GM18511 (cell line): ENCODE results near the gene NUP133.

Source experiments
- ATAC-seq: cut with Tn5 transposase; IDR thresholded peaks from one replicate; pipeline ENCODE4 v1.9.1; 2021; ENCODE audit warnings: mild to moderate bottlenecking, moderate library complexity; ENCODE audit not compliant: unreplicated experiment

NUP133 gene

DNA sequence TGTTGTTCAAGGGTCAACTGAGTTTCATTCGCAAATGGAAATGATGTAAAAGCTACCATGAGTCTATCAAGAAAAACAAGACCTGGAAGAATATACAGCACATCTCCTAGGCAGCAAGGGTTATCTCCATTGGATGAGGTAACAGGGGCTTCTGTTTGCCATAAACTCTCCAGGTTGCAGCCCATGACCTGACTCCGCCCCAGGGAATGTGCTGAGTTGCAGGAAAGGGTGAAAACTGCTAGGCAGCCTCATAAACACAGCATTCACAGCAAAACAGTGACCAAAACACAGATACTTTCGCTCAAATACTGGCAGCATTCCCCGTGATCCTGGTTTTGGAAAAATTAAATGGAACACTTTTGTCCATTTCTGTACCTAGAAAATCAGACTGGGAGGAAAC lies 54.1 kb downstream of the NUP133 start:
- no peak for ATAC-seq

DNA sequence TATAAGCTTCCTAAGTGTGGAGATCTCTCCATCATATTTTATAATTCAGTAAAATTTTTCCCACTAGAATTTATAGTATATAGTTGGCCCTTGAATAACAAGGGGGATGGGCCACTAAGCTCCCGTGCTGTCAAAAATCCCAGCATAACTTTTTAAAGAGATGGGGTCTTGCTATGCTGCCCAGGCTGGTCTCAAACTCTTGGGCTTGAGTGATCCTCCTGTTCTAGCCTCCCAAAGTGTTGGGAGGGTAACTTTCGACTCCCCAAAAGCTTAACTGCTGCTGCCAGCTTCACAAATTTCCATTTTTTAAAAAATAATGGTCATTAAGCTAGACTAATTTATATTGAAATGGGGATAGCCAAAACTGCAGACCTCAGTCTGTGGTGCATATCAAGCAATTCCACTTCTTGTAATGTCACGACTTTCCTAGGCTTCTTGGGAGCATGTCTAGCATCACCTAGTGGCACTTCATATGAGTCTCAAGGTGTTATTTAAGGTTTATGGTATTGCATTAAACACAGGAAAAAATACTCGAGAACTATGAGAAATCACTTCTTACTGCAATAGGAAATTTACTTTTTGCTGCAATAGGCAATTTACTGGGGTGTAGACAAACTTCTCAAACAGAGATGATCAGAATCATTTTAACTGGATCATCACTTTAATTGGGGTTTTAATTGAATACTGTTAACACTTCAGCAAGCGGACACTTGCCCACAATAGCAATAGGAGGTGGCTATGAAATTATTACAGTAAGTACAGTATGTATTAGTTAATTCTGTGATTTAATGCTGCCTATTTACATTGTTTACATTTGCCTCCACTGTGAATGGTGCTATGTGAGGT lies 55.0 kb downstream of the NUP133 start:
- no peak for ATAC-seq

DNA sequence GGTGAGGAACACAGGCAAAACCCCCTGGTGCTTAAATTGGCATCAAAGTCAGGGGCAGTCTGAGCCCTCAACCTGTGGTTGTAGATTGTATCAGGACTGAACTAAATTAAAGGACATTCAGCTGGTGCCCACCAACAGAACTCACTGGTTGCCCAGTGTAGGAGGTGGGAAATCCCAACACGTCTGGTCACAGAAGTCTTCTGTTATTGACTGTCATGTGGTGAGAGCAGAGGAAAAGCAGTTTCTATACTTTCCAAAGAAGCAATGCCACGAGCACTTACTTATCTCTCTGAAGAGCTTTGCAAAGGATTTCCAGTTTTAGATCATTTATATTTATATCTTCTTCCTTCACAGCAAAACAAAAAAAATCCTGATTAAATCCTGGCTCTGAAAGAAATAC lies 59.3 kb downstream of the NUP133 start:
- ATAC-seq: no peak

DNA sequence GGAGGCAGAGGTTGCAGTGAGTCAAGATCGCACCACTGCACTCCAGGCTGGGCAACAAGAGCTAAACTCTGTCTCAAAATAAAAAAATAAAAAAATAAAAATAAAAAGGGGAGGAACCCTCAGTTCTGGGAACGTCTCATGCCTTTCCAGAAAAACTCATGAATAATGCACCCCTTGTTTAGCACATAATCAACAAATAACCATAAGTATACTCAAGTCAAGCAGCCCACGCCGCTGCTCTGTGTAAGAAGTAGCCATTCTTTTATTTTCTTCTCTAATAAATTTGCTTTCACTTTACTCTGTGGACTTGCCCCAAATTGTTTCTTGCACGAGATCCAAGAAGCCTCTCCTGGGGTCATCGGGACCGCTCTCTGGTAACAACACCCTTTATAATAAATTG lies 59.8 kb downstream of the NUP133 start:
- no peak for ATAC-seq

DNA sequence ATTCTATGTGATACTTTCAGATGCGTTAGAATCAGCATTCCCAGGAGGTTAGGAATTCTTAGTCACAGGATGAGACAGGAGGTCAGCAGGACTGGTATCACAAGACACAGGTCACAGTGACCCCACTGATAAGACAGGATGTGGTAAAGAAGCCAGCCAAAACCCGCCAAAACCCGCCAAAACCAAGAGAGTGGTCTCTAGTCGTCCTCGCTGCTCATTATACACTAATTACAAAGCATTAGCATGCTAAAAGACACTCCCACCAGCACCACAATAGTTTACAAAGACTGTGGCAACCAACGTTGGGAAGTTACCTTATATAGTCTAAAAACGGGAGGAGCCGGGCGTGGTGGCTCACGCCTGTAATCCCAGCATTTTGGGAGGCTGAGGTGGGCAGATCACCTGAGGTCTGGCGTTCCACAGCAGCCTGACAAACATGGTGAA lies 60.3 kb downstream of the NUP133 start:
- no peak for ATAC-seq

DNA sequence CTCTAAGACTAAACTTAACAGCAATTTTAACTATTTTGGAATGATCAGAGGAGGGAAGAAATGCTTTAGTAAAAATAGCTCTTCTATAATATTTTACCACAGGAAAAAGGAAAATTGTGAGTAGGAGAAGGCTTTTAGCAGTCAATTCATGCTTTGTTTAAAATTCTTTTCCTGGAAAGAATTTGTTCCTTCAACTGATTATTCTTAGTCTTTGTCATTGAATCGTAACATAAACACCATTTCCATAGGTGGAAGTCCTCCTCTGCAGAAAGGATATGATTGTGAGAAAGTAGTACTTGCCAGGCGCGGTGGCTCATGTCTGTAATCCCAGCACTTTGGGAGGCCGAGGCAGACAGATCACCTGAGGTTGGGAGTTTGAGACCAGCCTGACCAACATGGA lies 62.3 kb downstream of the NUP133 start:
- no peak for ATAC-seq

DNA sequence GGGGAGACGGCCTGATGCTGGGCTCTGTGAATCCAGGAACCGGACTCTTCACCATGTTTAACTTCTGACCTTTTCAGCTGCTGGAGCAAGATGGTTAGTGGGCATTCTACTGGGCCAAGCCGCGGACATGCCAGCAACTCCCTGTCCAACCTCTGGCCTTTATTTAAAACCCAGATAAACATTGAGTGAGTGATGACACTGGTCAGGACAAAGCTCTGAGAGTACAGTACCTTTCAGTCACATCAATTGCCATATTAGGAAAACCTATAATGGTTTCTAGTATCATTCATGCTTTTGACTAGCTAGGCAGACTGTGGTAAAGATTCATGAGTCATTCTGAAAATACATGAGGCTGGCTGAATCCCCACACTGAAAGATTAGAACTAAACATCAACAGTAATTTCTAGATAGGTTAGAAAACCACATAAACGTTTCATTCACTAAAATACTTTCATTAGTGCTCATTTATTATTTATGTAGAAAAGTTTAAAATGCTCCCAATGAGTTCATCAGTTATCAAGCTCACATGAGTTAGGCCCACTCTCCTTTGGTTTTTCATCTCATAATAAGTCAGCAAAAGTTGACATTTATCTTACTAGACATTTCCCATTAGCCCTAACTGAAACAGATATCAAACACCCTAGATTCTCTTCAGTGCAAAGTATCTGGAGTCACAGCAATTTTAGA lies 67.1 kb downstream of the NUP133 start:
- ATAC-seq: peak; percentile 98

DNA sequence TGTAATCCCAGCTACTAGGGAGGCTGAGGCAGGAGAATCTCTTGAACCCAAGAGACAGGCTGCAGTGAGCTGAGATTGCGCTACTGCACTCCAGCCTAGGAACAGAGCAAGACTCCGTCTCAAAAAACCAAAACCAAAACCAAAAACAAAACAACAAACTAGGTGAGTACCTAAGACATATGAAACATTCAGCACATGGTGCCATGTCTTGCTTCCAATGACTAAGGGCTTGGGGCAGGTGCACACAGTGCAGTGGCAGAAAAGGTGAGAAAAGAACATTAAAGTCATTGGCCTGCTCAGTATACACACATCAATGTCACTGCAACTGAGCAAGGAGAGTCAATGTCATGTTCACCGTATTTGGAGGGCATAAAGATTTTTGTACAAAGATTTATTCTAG lies 70.1 kb downstream of the NUP133 start:
- no peak for ATAC-seq

DNA sequence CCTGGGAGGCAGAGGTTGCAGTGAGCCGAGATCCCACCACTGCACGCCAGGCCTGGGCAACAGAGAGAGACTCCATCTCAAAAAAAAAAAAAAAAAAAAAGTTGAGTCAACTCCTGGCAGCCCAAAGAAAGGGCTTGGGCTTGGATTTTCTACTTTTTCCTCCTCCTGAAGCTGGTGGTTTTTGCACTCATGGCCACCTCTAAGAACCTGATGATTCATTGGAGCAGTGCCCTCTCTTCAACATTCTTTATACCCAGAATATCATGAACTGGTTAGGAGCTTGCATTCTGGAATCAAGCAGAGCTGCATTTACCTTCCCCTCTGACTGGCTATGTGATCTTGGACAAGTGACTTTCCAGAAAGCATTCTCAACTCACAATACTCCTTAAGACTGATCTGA lies 70.7 kb downstream of the NUP133 start:
- ATAC-seq: no peak

DNA sequence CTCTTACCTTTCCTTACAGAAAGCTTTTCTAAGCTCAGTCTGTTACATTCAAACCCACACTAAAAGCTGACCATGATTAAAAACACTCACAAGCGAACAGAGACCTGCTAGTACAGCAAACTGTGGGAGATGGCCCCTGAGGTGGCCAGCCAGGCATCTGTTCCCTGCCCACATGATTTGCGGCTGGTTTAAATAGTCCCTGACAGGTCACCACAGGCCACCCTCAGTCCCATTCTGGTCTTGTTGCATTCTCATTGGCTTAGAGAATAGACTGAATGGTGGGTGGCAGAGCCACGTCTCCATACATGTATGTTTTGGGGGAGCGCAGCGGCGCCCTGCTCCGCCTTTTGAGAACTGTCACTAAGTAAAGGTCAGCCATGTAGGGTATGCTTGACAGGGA lies 71.9 kb downstream of the NUP133 start:
- no peak for ATAC-seq

DNA sequence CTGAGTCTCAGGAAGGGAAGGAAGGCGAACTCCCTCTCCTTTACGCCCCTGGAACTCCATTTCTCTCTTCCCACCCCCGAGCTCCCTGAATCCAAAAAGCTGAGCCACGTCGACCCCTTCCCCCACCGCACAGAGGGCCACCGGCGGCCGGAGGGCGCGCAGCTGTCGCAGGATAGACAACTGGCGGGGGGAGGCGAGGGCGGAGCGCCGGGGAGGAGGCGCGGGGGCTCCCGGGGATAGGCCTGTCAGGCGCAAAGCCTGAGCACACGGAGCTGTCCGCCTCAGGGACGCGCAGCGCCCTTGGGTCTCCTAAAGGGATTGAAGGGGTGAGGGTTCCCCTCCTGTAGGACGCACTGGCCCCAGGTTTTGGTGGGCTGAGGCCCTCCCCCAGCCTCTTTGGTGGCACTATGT lies 73.5 kb downstream of the NUP133 start:
- ATAC-seq: no peak

DNA sequence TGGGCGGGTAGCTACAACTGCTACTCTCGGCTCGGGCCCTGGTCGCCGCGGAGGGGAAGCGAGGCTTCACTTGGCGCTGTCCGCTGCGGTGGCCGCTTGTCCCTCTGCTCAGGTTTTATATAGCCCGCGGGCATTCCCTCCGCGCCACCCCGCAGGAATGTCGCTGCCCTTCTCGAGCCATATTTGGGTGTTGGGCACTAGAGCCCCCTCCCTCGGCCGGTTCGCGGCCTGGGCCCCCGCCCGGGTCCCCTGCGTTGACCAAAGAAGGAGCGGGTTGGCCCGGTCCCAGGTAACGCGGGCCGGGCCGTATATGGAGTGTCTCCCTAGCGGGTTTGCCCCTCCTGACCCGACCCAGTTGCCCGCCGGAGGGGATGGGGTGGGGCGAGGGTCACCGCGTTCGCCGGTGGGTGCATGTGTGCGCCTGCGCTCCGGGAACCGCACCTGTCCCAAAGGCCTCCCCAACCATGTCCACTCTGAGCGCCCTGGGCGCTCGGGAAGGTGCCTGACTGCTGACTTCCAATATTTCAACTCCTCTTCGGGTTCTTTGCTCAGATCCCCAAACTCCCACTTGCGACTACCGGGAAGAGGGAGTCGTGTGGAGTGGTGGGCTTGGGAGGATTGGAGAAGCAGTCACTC lies 74.0 kb downstream of the NUP133 start, which contains the start of gene ACTA1:
ACTA1 (minus strand) TSS at position 90 of the 636 bp plus-strand sequence. CDS start 979 bp downstream, outside the sequence.
- ATAC-seq: no peak

DNA sequence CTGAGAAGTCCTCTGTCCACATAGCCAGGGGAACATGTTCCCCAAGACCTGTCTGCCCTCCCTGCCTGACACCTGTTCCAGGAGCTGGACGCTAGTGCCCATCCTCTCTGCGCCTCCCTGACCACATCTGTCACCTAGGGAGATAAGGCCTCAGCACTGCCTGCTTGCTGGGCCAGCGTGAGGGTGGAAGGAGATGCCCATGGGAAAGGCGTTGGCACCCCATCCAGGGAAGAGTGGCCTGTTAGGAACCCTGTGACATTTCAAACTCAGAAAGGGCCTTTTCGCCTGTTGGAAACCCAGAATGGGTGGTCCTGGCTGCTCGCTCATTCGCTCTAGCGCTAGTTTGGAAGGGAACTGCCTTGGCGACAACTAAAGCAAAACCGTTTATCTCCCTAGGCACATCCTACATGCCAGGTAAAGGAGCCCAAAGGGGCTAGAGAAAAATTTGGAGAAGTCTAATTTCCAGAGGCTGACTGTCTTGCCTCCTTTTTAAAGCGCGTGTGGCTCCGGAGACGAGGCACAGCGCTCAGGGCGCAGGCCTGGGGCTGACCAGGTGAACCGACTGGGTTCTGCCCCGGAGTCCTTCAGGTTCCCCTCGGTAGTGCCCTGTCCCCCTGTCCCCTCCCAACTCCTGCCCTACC lies 74.7 kb downstream of the NUP133 start:
- no peak for ATAC-seq

DNA sequence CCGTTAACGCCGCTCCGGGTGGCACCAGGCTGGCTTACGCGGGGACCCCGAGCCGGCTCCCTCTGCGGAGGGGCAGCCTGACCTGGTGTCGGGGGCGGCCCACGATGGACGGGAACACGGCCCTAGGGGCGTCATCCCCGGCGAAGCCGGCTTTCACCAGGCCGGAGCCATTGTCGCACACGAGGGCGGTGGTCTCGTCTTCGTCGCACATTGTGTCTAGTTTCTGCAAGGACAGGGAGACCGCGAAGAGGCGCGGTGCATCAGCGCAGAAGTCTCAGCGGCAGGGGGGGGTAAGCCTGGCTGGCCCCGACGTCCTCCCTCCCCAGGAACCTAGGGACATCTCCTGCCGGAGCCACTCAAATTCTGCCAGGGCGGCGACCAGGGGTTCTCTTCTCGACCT lies 75.2 kb downstream of the NUP133 start:
- ATAC-seq: no peak

DNA sequence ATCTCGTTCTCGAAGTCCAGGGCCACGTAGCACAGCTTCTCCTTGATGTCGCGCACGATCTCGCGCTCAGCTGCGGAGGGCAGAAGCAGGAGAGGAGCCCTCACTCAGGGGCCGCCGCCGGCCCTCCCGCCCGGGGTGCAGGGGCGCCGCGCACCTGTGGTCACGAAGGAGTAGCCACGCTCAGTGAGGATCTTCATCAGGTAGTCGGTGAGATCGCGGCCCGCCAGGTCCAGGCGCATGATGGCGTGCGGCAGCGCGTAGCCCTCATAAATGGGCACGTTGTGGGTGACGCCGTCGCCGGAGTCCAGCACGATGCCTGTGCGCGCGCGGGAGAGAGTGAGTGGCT lies 76.1 kb downstream of the NUP133 start:
- ATAC-seq: no peak

DNA sequence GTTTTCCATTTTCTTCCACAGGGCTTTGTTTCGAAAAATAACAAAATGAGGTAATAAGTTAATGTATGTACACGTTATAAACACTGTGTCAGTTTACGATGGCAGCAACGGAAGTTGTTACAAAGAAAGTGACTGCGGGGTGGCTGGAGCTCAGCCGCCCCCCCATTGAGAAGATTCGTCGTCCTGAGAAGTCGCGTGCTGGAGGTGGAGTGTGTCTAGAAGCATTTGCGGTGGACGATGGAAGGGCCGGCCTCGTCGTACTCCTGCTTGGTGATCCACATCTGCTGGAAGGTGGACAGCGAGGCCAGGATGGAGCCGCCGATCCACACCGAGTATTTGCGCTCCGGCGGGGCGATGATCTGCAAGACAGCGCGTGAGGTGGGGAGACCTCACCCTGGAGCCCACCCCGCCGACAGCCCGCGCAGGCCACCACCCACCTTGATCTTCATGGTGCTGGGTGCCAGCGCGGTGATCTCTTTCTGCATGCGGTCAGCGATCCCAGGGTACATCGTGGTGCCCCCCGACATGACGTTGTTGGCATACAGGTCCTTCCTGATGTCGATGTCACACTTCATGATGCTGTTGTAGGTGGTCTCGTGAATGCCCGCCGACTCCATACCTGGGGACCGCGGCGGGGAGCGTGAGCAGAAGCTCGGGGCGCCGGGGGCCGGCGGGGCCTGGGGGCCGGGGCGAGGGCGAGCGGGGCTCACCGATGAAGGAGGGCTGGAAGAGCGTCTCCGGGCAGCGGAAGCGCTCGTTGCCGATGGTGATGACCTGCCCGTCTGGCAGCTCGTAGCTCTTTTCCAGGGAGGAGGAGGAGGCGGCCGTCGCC lies 76.6 kb downstream of the NUP133 start:
- no peak for ATAC-seq

DNA sequence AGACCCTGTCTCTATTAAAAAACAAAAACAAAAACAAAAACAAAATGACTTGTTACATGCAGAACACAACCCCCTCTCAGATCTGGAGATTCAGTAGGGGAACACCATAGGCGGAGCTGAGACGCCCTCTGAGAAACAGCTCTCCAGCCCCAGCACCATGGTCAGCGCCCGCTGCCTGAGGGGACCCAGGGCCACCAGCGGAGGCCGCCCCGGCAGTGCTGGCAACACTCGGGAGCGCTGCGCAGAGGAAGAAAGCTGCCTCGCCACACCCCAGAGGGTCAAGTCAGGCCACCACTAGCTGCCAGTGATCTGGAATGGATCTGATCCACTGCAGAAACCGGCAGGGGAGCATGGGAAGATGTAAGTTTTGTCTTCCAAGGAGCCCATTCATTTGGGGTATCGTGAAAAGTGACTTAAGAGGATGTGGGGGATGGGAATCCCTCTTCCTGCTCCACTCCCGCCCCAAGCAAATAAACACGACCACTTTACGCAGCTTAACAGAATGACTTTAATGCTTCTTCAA lies 77.3 kb downstream of the NUP133 start:
- ATAC-seq: no peak

DNA sequence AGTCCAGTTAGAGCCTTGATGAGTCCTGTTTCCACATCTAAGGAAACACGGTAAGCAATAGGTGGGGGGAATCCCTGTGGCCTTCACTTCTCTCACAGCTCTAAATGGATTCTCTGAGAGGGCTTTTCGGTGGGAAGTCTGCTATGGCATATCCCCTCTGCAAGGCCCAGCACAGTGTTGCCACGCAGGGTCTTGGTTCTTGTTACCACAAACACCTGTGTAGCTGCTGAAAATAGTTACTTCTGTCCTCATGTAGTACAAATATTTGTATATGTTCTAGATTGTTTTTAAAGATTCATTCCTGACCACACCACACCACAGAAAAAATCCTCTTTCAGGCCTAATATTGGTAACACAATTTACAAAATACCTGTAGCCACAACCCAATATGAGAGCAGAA lies 79.9 kb downstream of the NUP133 start:
- no peak for ATAC-seq

DNA sequence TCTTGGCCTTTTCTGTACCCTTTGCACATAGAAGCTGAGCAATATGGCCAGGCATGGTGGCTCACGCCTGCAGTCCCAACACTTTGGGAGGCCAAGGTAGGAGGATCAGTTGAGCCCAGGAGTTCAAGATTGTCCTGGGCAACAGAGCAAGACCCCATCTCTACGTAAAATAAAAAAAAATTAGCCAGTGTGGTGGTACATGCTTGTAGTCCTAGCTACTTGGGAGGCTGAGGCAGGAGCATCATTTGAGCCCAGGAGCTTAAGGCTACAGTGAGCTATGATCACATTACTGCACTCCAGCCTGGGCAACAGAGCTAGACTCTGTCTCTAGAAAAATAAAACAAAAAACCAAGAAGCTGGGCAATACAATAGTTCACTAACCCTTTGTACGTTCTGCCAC lies 80.6 kb downstream of the NUP133 start:
- ATAC-seq: no peak

DNA sequence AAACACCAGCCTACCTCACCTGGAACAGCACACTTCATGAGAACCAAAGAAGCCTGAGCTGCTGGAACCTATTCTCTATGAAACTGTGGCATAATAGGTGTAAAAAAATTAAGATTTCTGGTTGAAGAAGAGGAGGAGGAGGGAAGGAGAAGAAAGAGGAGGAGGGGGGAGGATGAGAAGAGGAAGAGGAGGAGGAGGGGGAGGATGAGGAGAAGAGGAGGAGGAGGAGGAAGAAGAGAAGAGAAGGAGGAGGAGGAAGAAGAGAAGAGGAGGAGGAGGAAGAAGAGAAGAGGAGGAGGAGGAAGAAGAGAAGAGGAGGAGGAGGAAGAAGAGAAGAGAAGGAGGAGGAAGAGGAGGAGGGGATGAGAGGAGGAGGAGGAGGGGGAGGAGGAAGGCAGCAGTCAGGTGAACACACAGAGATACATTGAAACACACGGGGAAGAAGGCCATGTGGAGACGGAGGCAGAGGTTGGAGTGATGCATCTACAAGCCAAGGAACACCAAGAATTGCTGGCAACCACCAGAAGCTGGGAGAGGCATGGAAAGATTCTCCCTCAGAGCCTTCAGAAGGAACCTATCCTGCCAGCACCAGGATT lies 82.5 kb downstream of the NUP133 start:
- ATAC-seq: no peak
